GM19455 (cell line): ENCODE results near the gene CACNA2D2.
"Not testable (repeated sequence)": the region's sequence is repeated elsewhere in the genome, so short reads cannot be mapped to it uniquely, and the experiment has no call there.

ENCODE experiments used
- ATAC-seq: cut with Tn5 transposase; IDR thresholded peaks from one replicate; pipeline ENCODE4 v1.9.1; 2021; ENCODE audit not compliant: unreplicated experiment

The CACNA2D2 gene

GRCh38 chr3:50530001-50530970 is 26.9 kb upstream of the CACNA2D2 start:
- no peak for ATAC-seq

GRCh38 chr3:50525987-50526386 is 22.6 kb upstream of the CACNA2D2 start:
- ATAC-seq = no peak

GRCh38 chr3:50525191-50525910 is 21.9 kb upstream of the CACNA2D2 start:
- no peak for ATAC-seq

- ATAC-seq = no peak
Measured at GRCh38 chr3:50524746-50525145, 21.3 kb upstream of the CACNA2D2 start.

GRCh38 chr3:50523279-50523811 is 19.9 kb upstream of the CACNA2D2 start:
- no peak for ATAC-seq

- ATAC-seq = no peak
Measured at GRCh38 chr3:50521572-50521971, 18.1 kb upstream of the CACNA2D2 start.

GRCh38 chr3:50520849-50521248 is 17.4 kb upstream of the CACNA2D2 start:
- ATAC-seq = no peak

GRCh38 chr3:50519471-50520089 is 16.1 kb upstream of the CACNA2D2 start:
- ATAC-seq = no peak

- no peak for ATAC-seq
Measured at GRCh38 chr3:50518436-50518835, 15.0 kb upstream of the CACNA2D2 start.

- no peak for ATAC-seq
Measured at GRCh38 chr3:50517721-50518206, 14.3 kb upstream of the CACNA2D2 start.

GRCh38 chr3:50516440-50516871 is 13.0 kb upstream of the CACNA2D2 start:
- ATAC-seq = no peak

GRCh38 chr3:50515565-50516439 is 12.4 kb upstream of the CACNA2D2 start:
- ATAC-seq = no peak

GRCh38 chr3:50512908-50513307 is 9.5 kb upstream of the CACNA2D2 start:
- ATAC-seq = not testable (repeated sequence)

GRCh38 chr3:50512131-50512530 is 8.7 kb upstream of the CACNA2D2 start:
- no peak for ATAC-seq

- ATAC-seq = no peak
Measured at GRCh38 chr3:50510325-50510724, 6.9 kb upstream of the CACNA2D2 start.

GRCh38 chr3:50509715-50510114 is 6.3 kb upstream of the CACNA2D2 start:
- ATAC-seq = no peak

- no peak for ATAC-seq
Measured at GRCh38 chr3:50508821-50509220, 5.4 kb upstream of the CACNA2D2 start.

- ATAC-seq = no peak
Measured at GRCh38 chr3:50506169-50506568, 2.7 kb upstream of the CACNA2D2 start.

GRCh38 chr3:50504681-50505080 is 1.2 kb upstream of the CACNA2D2 start:
- ATAC-seq = no peak
